Measurements from ENCODE around the gene KCNG2. TPM values are rescaled to one million over a fixed set of nuclear protein-coding genes. Genes with fewer than 3 reads are reported as not detected.

Gene KCNG2
- total and polyA plus RNA-seq, 10 of the 15 experiments (the other 5 are each of a cell fraction or from before 2014, with no cell fraction given): 0.20 to 0.23 TPM; not detected in 8

GRCh38 chr18:79875931-79876461 is 78.3 kb downstream of the KCNG2 start:
- BruUV-seq (replicated peaks): no TSS peak
- ChIA-PET CTCF (no interaction called here), SMC1A (ENCODE audit: uncharacterized antibody, unreplicated experiment) (no interaction called here), RAD21 (ENCODE audit: unreplicated experiment) (no interaction called here), POLR2A (no interaction called here)
- 70% methylated on average over 23 of the region's 23 CpGs for WGBS (ENCODE audit: insufficient coverage, insufficient replicate concordance, low lambda C conversion rate, missing lambda C conversion rate)
- Histone ChIP-seq H3K4me3 (no peak overlapping the region), H3K9ac (ENCODE audit: control insufficient read depth, insufficient read depth, low read length) (no peak overlapping the region), H3K79me2 (ENCODE audit: control insufficient read depth, insufficient read depth, low read length) (no peaks in the 10 kb centered on the region), H3K27me3 (replicated peaks in 1 of 2; ENCODE audit: control insufficient read depth in 2 of 2, insufficient read depth in 2 of 2, low read length in 1 of 2) (no peaks in the 10 kb centered on the region), H3K4me2 (ENCODE audit: control insufficient read depth, insufficient read depth) (no peak overlapping the region), H3K4me1 (ENCODE audit: control insufficient read depth, insufficient read depth, low read length) (no peaks in the 10 kb centered on the region), H3K27ac (ENCODE audit: control insufficient read depth, insufficient read depth) (no peak overlapping the region), H3K36me3 (ENCODE audit: control insufficient read depth in 2 of 2, insufficient read depth in 2 of 2, low read length in 1 of 2) (no peaks in the 10 kb centered on the region), H2AFZ (ENCODE audit: control insufficient read depth, low read depth, low read length) (no peak overlapping the region), H4K20me1 (ENCODE audit: control insufficient read depth, insufficient read depth) (no peaks in the 10 kb centered on the region), H3K9me3 (replicated peaks; ENCODE audit: control insufficient read depth, insufficient read depth, low read length) (no peaks in the 10 kb centered on the region; the same call in 2 of the 3 replicates)
- no peak for FAIRE-seq
- intact Hi-C loops (cut with micrococcal nuclease; ENCODE audit: unreplicated experiment) (no loop called here), in situ Hi-C loops (cut with MboI) (no loop called here)
- no peak for DNase-seq (ENCODE audit: low read depth, low spot score)
- ATAC-seq: no peak
- TF ChIP-seq ZNF384 (IDR thresholded peaks at IDR 0.05; ENCODE audit: borderline replicate concordance, low read depth, low read length): no peak
- no peak for TF ChIP-seq SMAD5 (IDR thresholded peaks at IDR 0.05; ENCODE audit: low read depth)

GRCh38 chr18:79876497-79876896 is 78.8 kb downstream of the KCNG2 start:
- TF ChIP-seq MTA2 (IDR thresholded peaks at IDR 0.05; ENCODE audit: low read depth) (no peak), ATF2 (IDR thresholded peaks at IDR 0.05; ENCODE audit: low read length) (no peak), RAD21 (IDR thresholded peaks at IDR 0.05; ENCODE audit: insufficient read depth, low read depth, low read length) (no peak), CTCF (IDR thresholded peaks at IDR 0.05 in 2 of 3, conservative IDR thresholded peaks at IDR 0.05 in 1 of 3; ENCODE audit: control insufficient read depth in 2 of 3, extremely low read depth in 1 of 3, insufficient read depth in 1 of 3, low read depth in 3 of 3, low read length in 3 of 3) (no peak), SIX5 (IDR thresholded peaks at IDR 0.05; ENCODE audit: low read depth, low read length, severe bottlenecking) (no peak), ZBTB11 (CRISPR knock-in tag; IDR thresholded peaks at IDR 0.05) (no peak), PBX3 (IDR thresholded peaks at IDR 0.05; ENCODE audit: insufficient replicate concordance, low read depth, low read length) (no peak)
- Histone ChIP-seq H4K20me1 (ENCODE audit: control insufficient read depth, insufficient read depth) (no peaks in the 10 kb centered on the region), H3K4me1 (ENCODE audit: control insufficient read depth, insufficient read depth, low read length) (no peaks in the 10 kb centered on the region), H3K36me3 (ENCODE audit: control insufficient read depth in 2 of 2, insufficient read depth in 2 of 2, low read length in 1 of 2) (no peaks in the 10 kb centered on the region), H2AFZ (ENCODE audit: control insufficient read depth, low read depth, low read length) (no peak overlapping the region), H3K4me3 (no peak overlapping the region), H3K27ac (ENCODE audit: control insufficient read depth, insufficient read depth) (no peak overlapping the region), H3K4me2 (ENCODE audit: control insufficient read depth, insufficient read depth) (no peak overlapping the region), H3K79me2 (ENCODE audit: control insufficient read depth, insufficient read depth, low read length) (no peaks in the 10 kb centered on the region), H3K9ac (ENCODE audit: control insufficient read depth, insufficient read depth, low read length) (no peak overlapping the region), H3K9me3 (replicated peaks; ENCODE audit: control insufficient read depth, insufficient read depth, low read length) (no peaks in the 10 kb centered on the region; the same call in 2 of the 3 replicates), H3K27me3 (replicated peaks in 1 of 2; ENCODE audit: control insufficient read depth in 2 of 2, insufficient read depth in 2 of 2, low read length in 1 of 2) (no peaks in the 10 kb centered on the region)
- DNase-seq (ENCODE audit: low read depth, low spot score) (no peak), FAIRE-seq (no peak), ATAC-seq (no peak)
- WGBS (ENCODE audit: insufficient coverage, insufficient replicate concordance, low lambda C conversion rate, missing lambda C conversion rate): 69% methylated on average over 16 of the region's 16 CpGs
- ChIA-PET POLR2A (no interaction called here), RAD21 (ENCODE audit: unreplicated experiment) (no interaction called here), CTCF (no interaction called here), SMC1A (ENCODE audit: uncharacterized antibody, unreplicated experiment) (no interaction called here)
- BruUV-seq (replicated peaks): no TSS peak
- intact Hi-C loops (cut with micrococcal nuclease; ENCODE audit: unreplicated experiment) (no loop called here), in situ Hi-C loops (cut with MboI) (no loop called here)

All from GM12878 (cell line).